Memory B cell (primary cell): ENCODE results near the gene FAM209A.
"Not testable (repeated sequence)": the region's sequence is repeated elsewhere in the genome, so short reads cannot be mapped to it uniquely, and the experiment has no call there.

Experiments
- ATAC-seq: fragments of 150-1000 bp; cut with Tn5 transposase; 2 replicates; pipeline ENCODE4 v1.10.0; 2021; ENCODE audit warnings: low read depth, mild to moderate bottlenecking, moderate library complexity
- DNase-seq, 2 donors: peaks; one replicate each; pipeline ENCODE4 v3.0.0; 2022; ENCODE audit warnings: low spot score in 2 of 2
- H3K27ac Mint-ChIP-seq: one replicate; pipeline ENCODE4 v1.8.0; 2022; ENCODE audit warnings: mild to moderate bottlenecking, moderate library complexity, mixed read lengths
- H3K27me3 Mint-ChIP-seq: one replicate; pipeline ENCODE4 v1.8.0; 2022; ENCODE audit warnings: mixed read lengths
- H3K36me3 Mint-ChIP-seq: one replicate; pipeline ENCODE4 v1.8.0; 2022; ENCODE audit warnings: mild to moderate bottlenecking, mixed read lengths
- H3K4me1 Mint-ChIP-seq: one replicate; pipeline ENCODE4 v1.8.0; 2022; ENCODE audit warnings: mixed read lengths
- H3K4me3 Mint-ChIP-seq: one replicate; pipeline ENCODE4 v1.8.0; 2022; ENCODE audit warnings: mild to moderate bottlenecking, moderate library complexity, mixed read lengths
- H3K9me3 Mint-ChIP-seq: one replicate; pipeline ENCODE4 v1.8.0; 2022; ENCODE audit warnings: mixed read lengths

The FAM209A gene

GRCh38 chr20:56564526-56564925 is 40.0 kb downstream of the FAM209A start:
- not testable (repeated sequence) for ATAC-seq, H3K27me3 Mint-ChIP-seq, H3K36me3 Mint-ChIP-seq, H3K9me3 Mint-ChIP-seq, H3K27ac Mint-ChIP-seq, DNase-seq, H3K4me1 Mint-ChIP-seq, H3K4me3 Mint-ChIP-seq

GRCh38 chr20:56565511-56565910 is 41.0 kb downstream of the FAM209A start:
- no peak for ATAC-seq
- H3K36me3 Mint-ChIP-seq, result no peaks in the 10 kb centered on the region

GRCh38 chr20:56566621-56567020 is 42.1 kb downstream of the FAM209A start:
- Mint-ChIP-seq H3K27me3 (peaks cover 6% of the 10 kb centered on the region), H3K4me1 (no peaks in the 10 kb centered on the region), H3K4me3 (no peak overlapping the region), H3K27ac (no peak overlapping the region), H3K9me3 (peaks cover 1% of the 10 kb centered on the region), H3K36me3 (no peaks in the 10 kb centered on the region)
- DNase-seq (no peak), ATAC-seq (no peak)

More at GRCh38 chr20:56565511-56565910, 41.0 kb downstream of the FAM209A start:
- Mint-ChIP-seq H3K9me3 (no peaks in the 10 kb centered on the region), H3K4me3 (no peak overlapping the region), H3K27ac (no peak overlapping the region), H3K4me1 (no peaks in the 10 kb centered on the region), H3K27me3 (peaks cover 4% of the 10 kb centered on the region)
- DNase-seq, result no peak

GRCh38 chr20:56570832-56571231 is 46.3 kb downstream of the FAM209A start:
- peaks cover 17% of the 10 kb centered on the region for H3K27me3 Mint-ChIP-seq
- H3K36me3 Mint-ChIP-seq, result no peaks in the 10 kb centered on the region
- DNase-seq (no peak), ATAC-seq (no peak)
- H3K4me1 Mint-ChIP-seq, result no peaks in the 10 kb centered on the region
- no peak overlapping the region for H3K27ac Mint-ChIP-seq
- no peak overlapping the region for H3K4me3 Mint-ChIP-seq
- peaks cover 1% of the 10 kb centered on the region for H3K9me3 Mint-ChIP-seq

- no peak for DNase-seq
- no peak for ATAC-seq
- Mint-ChIP-seq H3K27ac (no peak overlapping the region), H3K36me3 (no peaks in the 10 kb centered on the region), H3K27me3 (peaks cover 22% of the 10 kb centered on the region), H3K4me1 (no peaks in the 10 kb centered on the region), H3K9me3 (peaks cover 1% of the 10 kb centered on the region), H3K4me3 (no peak overlapping the region)
Observed at GRCh38 chr20:56572172-56572571, 47.6 kb downstream of the FAM209A start.

- ATAC-seq, result no peak
- no peaks in the 10 kb centered on the region for H3K4me1 Mint-ChIP-seq
- peaks cover 1% of the 10 kb centered on the region for H3K9me3 Mint-ChIP-seq
- H3K27ac Mint-ChIP-seq, result no peak overlapping the region
- no peak for DNase-seq
- no peaks in the 10 kb centered on the region for H3K36me3 Mint-ChIP-seq
- H3K27me3 Mint-ChIP-seq, result peaks cover 19% of the 10 kb centered on the region
- no peak overlapping the region for H3K4me3 Mint-ChIP-seq
Observed at GRCh38 chr20:56573986-56574385, 49.4 kb downstream of the FAM209A start.

GRCh38 chr20:56574531-56575142 is 50.1 kb downstream of the FAM209A start:
- no peaks in the 10 kb centered on the region for H3K4me1 Mint-ChIP-seq
- H3K9me3 Mint-ChIP-seq, result peaks cover 1% of the 10 kb centered on the region
- ATAC-seq (no peak), DNase-seq (no peak)
- no peak overlapping the region for H3K4me3 Mint-ChIP-seq
- H3K27ac Mint-ChIP-seq, result no peak overlapping the region
- H3K27me3 Mint-ChIP-seq, result peaks cover 19% of the 10 kb centered on the region
- no peaks in the 10 kb centered on the region for H3K36me3 Mint-ChIP-seq

GRCh38 chr20:56575157-56575556 is 50.6 kb downstream of the FAM209A start:
- peaks cover 18% of the 10 kb centered on the region for H3K27me3 Mint-ChIP-seq
- H3K36me3 Mint-ChIP-seq, result no peaks in the 10 kb centered on the region
- H3K9me3 Mint-ChIP-seq, result peaks cover 1% of the 10 kb centered on the region
- DNase-seq (no peak), ATAC-seq (no peak)
- no peaks in the 10 kb centered on the region for H3K4me1 Mint-ChIP-seq
- H3K27ac Mint-ChIP-seq, result no peak overlapping the region
- no peak overlapping the region for H3K4me3 Mint-ChIP-seq
